Endodermal cell (in vitro differentiated cells): ENCODE data around the gene C9orf50. TPM values are rescaled to one million over a fixed set of nuclear protein-coding genes. Genes with fewer than 3 reads are reported as not detected.

Experiments used
- DNase-seq: peaks from one replicate; pipeline ENCODE4 v3.0.0-alpha.2; 2017
- H3K27ac ChIP-seq: 2 replicates; pipeline ENCODE4 v1.5.1; 2013; ENCODE audit warnings: mild to moderate bottlenecking, low read depth, low read length, moderate library complexity
- H3K27me3 ChIP-seq: 2 replicates; pipeline ENCODE4 v1.6.1; 2013; ENCODE audit warnings: mild to moderate bottlenecking, low read length, moderate library complexity; ENCODE audit not compliant: insufficient read depth, control insufficient read depth, poor library complexity, severe bottlenecking
- H3K36me3 ChIP-seq: 2 replicates; pipeline ENCODE4 v1.7.0; 2013; ENCODE audit warnings: mild to moderate bottlenecking, low read length, moderate library complexity; ENCODE audit not compliant: control insufficient read depth, insufficient read depth
- H3K4me1 ChIP-seq: one replicate; pipeline ENCODE4 v1.7.0; 2013; ENCODE audit warnings: low read length; ENCODE audit not compliant: control insufficient read depth, insufficient read depth
- H3K4me3 ChIP-seq: 2 replicates; pipeline ENCODE4 v1.5.1; 2013; ENCODE audit warnings: mild to moderate bottlenecking, low read length, moderate library complexity
- H3K9ac ChIP-seq: 2 replicates; pipeline ENCODE4 v1.6.1; 2013; ENCODE audit warnings: mild to moderate bottlenecking, low read length, moderate library complexity; ENCODE audit not compliant: poor library complexity, severe bottlenecking; ENCODE audit errors: extremely low read depth
- H3K9me3 ChIP-seq: 2 replicates; pipeline ENCODE4 v1.6.1; 2013; ENCODE audit warnings: mild to moderate bottlenecking, low read length, moderate library complexity; ENCODE audit not compliant: control insufficient read depth
- H3K27ac Mint-ChIP-seq: 2 replicates; pipeline ENCODE4 v1.8.0; 2020; ENCODE audit warnings: mixed read lengths
- H3K27me3 Mint-ChIP-seq: 2 replicates; pipeline ENCODE4 v1.8.0; 2021; ENCODE audit warnings: mild to moderate bottlenecking, mixed read lengths; ENCODE audit not compliant: insufficient read depth
- H3K36me3 Mint-ChIP-seq: 2 replicates; pipeline ENCODE4 v1.8.0; 2020; ENCODE audit warnings: low read depth, mixed read lengths
- H3K4me1 Mint-ChIP-seq: 2 replicates; pipeline ENCODE4 v1.8.0; 2020; ENCODE audit warnings: mixed read lengths
- H3K4me3 Mint-ChIP-seq: 2 replicates; pipeline ENCODE4 v1.8.0; 2020; ENCODE audit warnings: mild to moderate bottlenecking, moderate library complexity, mixed read lengths
- H3K9me3 Mint-ChIP-seq: 2 replicates; pipeline ENCODE4 v1.8.0; 2020; ENCODE audit warnings: mild to moderate bottlenecking, mixed read lengths
- CTCF ChIP-seq: fragments of 200-600 bp; sonication (generic); conservative IDR thresholded peaks from 2 replicates; pipeline ENCODE4 v1.5.0; 2021; ENCODE audit warnings: antibody characterized with exemption, mild to moderate bottlenecking
- WGBS, 2 experiments: methylation state at CpG; one replicate each; pipeline versions ENCODE4 v1.1.5 to v1.1.7; 2013; ENCODE audit warnings: missing lambda C conversion rate in 2 of 2, mixed read lengths in 1 of 2; ENCODE audit not compliant: insufficient coverage in 1 of 2, insufficient read length in 1 of 2; 5-methylcytosine and 5-hydroxymethylcytosine counted together
- total RNA-seq, 2 donors: library from RNA; stranded (reverse); fragmentation: NEBNext Ultra II Directional in 1 of 2; extraction: Animal tissue kit (Norgen Biotek cat#: 25700) in 1 of 2; gene quantifications; 2 replicates in 1 of 2; 3 replicates in 1 of 2; pipeline ENCODE4 v1.2.1, GENCODE V29; 2021

The C9orf50 gene
- total RNA-seq, 2 donors from 2014 or later = not detected

GRCh38 chr9:129613520-129614175, 7.3 kb downstream of the C9orf50 start:
- no peaks in the 10 kb centered on the region for H3K36me3 Mint-ChIP-seq
- Histone ChIP-seq H3K9me3 (no peaks in the 10 kb centered on the region), H3K27ac (no peak overlapping the region), H3K27me3 (no peaks in the 10 kb centered on the region), H3K4me1 (no peaks in the 10 kb centered on the region), H3K36me3 (no peaks in the 10 kb centered on the region), H3K4me3 (no peak overlapping the region), H3K9ac (no peak overlapping the region)
- H3K4me1 Mint-ChIP-seq = peaks cover 5% of the 10 kb centered on the region
- no peak for DNase-seq
- no peak for TF ChIP-seq CTCF
- no peak overlapping the region for H3K4me3 Mint-ChIP-seq
- no peaks in the 10 kb centered on the region for H3K9me3 Mint-ChIP-seq
- peaks cover 18% of the 10 kb centered on the region for H3K27me3 Mint-ChIP-seq
- 56 to 84% methylated on average over 6 to 19 of the region's 19 CpGs for WGBS, 2 experiments
- no peak overlapping the region for H3K27ac Mint-ChIP-seq

- Mint-ChIP-seq H3K4me3 (no peak overlapping the region), H3K36me3 (no peaks in the 10 kb centered on the region), H3K4me1 (peaks cover 5% of the 10 kb centered on the region), H3K27ac (no peak overlapping the region), H3K27me3 (peaks cover 13% of the 10 kb centered on the region), H3K9me3 (no peaks in the 10 kb centered on the region)
- no peak for TF ChIP-seq CTCF
- no peak overlapping the region for H3K4me3 ChIP-seq
- no peaks in the 10 kb centered on the region for H3K36me3 ChIP-seq
- no peak overlapping the region for H3K9ac ChIP-seq
- no peaks in the 10 kb centered on the region for H3K27me3 ChIP-seq
- H3K27ac ChIP-seq = no peak overlapping the region
- DNase-seq = no peak
- WGBS, 2 experiments = 88 to 95% methylated on average over 7 to 15 of the region's 15 CpGs
- H3K9me3 ChIP-seq = no peaks in the 10 kb centered on the region
- H3K4me1 ChIP-seq = no peaks in the 10 kb centered on the region
Observed at GRCh38 chr9:129612815-129613519, 7.9 kb downstream of the C9orf50 start.

- 83 to 90% methylated on average over 3 to 7 of the region's 7 CpGs for WGBS, 2 experiments
- H3K4me1 Mint-ChIP-seq = peaks cover 9% of the 10 kb centered on the region
- H3K4me3 Mint-ChIP-seq = no peak overlapping the region
- Histone ChIP-seq H3K27me3 (no peaks in the 10 kb centered on the region), H3K36me3 (no peaks in the 10 kb centered on the region), H3K27ac (no peak overlapping the region), H3K9ac (no peak overlapping the region), H3K4me1 (no peaks in the 10 kb centered on the region), H3K9me3 (no peaks in the 10 kb centered on the region), H3K4me3 (no peak overlapping the region)
- no peak overlapping the region for H3K27ac Mint-ChIP-seq
- DNase-seq = no peak
- H3K36me3 Mint-ChIP-seq = no peaks in the 10 kb centered on the region
- no peaks in the 10 kb centered on the region for H3K9me3 Mint-ChIP-seq
- TF ChIP-seq CTCF = peak; percentile 48
- H3K27me3 Mint-ChIP-seq = peaks cover 9% of the 10 kb centered on the region
Observed at GRCh38 chr9:129612123-129612522, 8.8 kb downstream of the C9orf50 start.
